Loucy (cell line): ENCODE results near the gene SMOC1.

ENCODE experiments used
- EZH2phosphoT487 ChIP-seq: fragments of 200-600 bp; IDR thresholded peaks from 2 replicates; pipeline ENCODE4 v1.6.1; 2018; ENCODE audit warnings: antibody characterized with exemption, mild to moderate bottlenecking, moderate library complexity, borderline replicate concordance
- TF ChIP-seq, protein P1 (sequence below): fragments of 200-600 bp; sonication (generic); conservative IDR thresholded peaks from 2 replicates; pipeline ENCODE4 v1.5.1; 2014; ENCODE audit warnings: mild to moderate bottlenecking, antibody characterized with exemption, low read length

DNA sequence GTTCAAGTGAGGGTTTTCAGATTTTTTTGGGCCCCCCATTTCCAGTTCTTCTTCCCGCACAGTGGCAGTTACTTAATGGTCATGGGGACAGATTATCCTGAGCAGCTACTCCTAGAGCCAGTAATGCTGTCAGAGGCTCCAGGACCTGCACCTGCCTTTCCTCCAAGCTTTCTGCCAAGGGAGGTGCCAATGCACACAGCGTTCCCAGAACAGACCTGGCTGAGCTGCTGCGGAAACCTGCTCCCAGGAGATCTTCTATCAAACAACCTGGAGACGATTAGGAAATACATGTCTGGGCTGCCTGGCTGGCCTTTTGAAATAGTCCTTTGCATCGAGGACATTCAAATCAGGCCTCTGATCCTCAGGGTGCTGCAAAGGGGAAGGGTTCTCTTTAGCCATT, 188.6 kb downstream of the SMOC1 start:
- TF ChIP-seq, protein P1, sequence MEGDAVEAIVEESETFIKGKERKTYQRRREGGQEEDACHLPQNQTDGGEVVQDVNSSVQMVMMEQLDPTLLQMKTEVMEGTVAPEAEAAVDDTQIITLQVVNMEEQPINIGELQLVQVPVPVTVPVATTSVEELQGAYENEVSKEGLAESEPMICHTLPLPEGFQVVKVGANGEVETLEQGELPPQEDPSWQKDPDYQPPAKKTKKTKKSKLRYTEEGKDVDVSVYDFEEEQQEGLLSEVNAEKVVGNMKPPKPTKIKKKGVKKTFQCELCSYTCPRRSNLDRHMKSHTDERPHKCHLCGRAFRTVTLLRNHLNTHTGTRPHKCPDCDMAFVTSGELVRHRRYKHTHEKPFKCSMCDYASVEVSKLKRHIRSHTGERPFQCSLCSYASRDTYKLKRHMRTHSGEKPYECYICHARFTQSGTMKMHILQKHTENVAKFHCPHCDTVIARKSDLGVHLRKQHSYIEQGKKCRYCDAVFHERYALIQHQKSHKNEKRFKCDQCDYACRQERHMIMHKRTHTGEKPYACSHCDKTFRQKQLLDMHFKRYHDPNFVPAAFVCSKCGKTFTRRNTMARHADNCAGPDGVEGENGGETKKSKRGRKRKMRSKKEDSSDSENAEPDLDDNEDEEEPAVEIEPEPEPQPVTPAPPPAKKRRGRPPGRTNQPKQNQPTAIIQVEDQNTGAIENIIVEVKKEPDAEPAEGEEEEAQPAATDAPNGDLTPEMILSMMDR = no peak
- no peak for TF ChIP-seq EZH2phosphoT487
